Mucosa of descending colon (tissue), 3 donors: ENCODE measurements around the gene TRAF2. TPM values are rescaled to one million over a fixed set of nuclear protein-coding genes. Genes with fewer than 3 reads are reported as not detected.

Experiments used
- ATAC-seq: fragments of 200-7000 bp; cut with Tn5 transposase; one replicate; pipeline ENCODE4 v1.9.1; 2020; ENCODE audit warnings: mild to moderate bottlenecking, moderate library complexity
- DNase-seq, 3 donors: peaks; one replicate each; pipeline ENCODE4 v3.0.0-alpha.2; 2020
- H3K36me3 ChIP-seq: fragments of 200-600 bp; one replicate; pipeline ENCODE4 v1.8.0; 2021; ENCODE audit warnings: low read depth, mild to moderate bottlenecking
- H3K4me1 ChIP-seq: fragments of 200-600 bp; one replicate; pipeline ENCODE4 v1.8.0; 2021; ENCODE audit warnings: low read depth, mild to moderate bottlenecking
- H3K4me3 ChIP-seq: fragments of 200-600 bp; one replicate; pipeline ENCODE4 v1.8.0; 2021; ENCODE audit warnings: mild to moderate bottlenecking
- H3K9me3 ChIP-seq: fragments of 200-600 bp; one replicate; pipeline ENCODE4 v1.8.0; 2021; ENCODE audit warnings: mild to moderate bottlenecking
- CTCF ChIP-seq: fragments of 200-600 bp; IDR thresholded peaks from one replicate; pipeline ENCODE4 v1.8.0; 2022; ENCODE audit warnings: antibody characterized with exemption, mild to moderate bottlenecking
- intact Hi-C, 2 donors: fragments of 100-400 bp; cut with DNase I in 1 of 2; cut with micrococcal nuclease in 1 of 2; formaldehyde crosslinking; loops; one replicate each; pipeline versions ENCODE4 v1.11.0 to v1.11.1; 2022; cut with DNase I, micrococcal nuclease
- total RNA-seq, 3 donors: library from RNA; stranded (reverse); fragmentation: NEBNext Ultra II Directional in 2 of 3; extraction: Animal tissue kit (Norgen Biotek cat#: 25700) in 2 of 3; gene quantifications; one replicate each; pipeline versions ENCODE4 v1.2.1 to v1.2.4, GENCODE V29; 2021 to 2023
- donor health status: DM: no; HTN: no; CAD: no; lungs with moderate emphysema.
- donor health status: DM: no; HTN: no; CAD: no.
- donor health status: DM: no; HTN: yes; CAD: no.

TRAF2 gene
- total RNA-seq, 3 donors from 2014 or later = 19.6 to 28.2 (median 21.1) TPM

- DNase-seq = peak in 1 of 3 donors; percentile 63
- Histone ChIP-seq H3K4me3 (no peak overlapping the region), H3K4me1 (peaks cover 11% of the 10 kb centered on the region), H3K36me3 (peaks cover 20% of the 10 kb centered on the region), H3K9me3 (no peaks in the 10 kb centered on the region)
- no peak for TF ChIP-seq CTCF
- ATAC-seq = no peak
- intact Hi-C loops = no loop called here
Observed at GRCh38 chr9:136942112-136942880, 56.0 kb downstream of the TRAF2 start.

- Histone ChIP-seq H3K4me3 (no peak overlapping the region), H3K4me1 (peaks cover 15% of the 10 kb centered on the region), H3K9me3 (no peaks in the 10 kb centered on the region), H3K36me3 (peaks cover 20% of the 10 kb centered on the region)
- DNase-seq (peak in 1 of 3 donors; percentile 54), ATAC-seq (no peak)
- intact Hi-C loops = no loop called here
- TF ChIP-seq CTCF = no peak
Observed at GRCh38 chr9:136942881-136943230, 56.5 kb downstream of the TRAF2 start.

- Histone ChIP-seq H3K4me3 (peak overlapping the region; percentile 95), H3K4me1 (peaks cover 22% of the 10 kb centered on the region), H3K9me3 (no peaks in the 10 kb centered on the region), H3K36me3 (peaks cover 20% of the 10 kb centered on the region)
- DNase-seq (peak; percentile 55 to 80 (median 70)), ATAC-seq (peak; percentile 24)
- TF ChIP-seq CTCF = no peak
- intact Hi-C loops = no loop called here
Observed at GRCh38 chr9:136943291-136944211, 57.2 kb downstream of the TRAF2 start.

GRCh38 chr9:136944212-136944518 lies 57.8 kb downstream of the TRAF2 start:
- DNase-seq (no peak), ATAC-seq (peak; percentile 41)
- no peak for TF ChIP-seq CTCF
- intact Hi-C loops = no loop called here
- Histone ChIP-seq H3K4me1 (peaks cover 28% of the 10 kb centered on the region), H3K4me3 (peak overlapping the region; percentile 95), H3K36me3 (peaks cover 20% of the 10 kb centered on the region), H3K9me3 (no peaks in the 10 kb centered on the region)

GRCh38 chr9:136944519-136945332 lies 58.4 kb downstream of the TRAF2 start, which contains the start of the genes C8G and FBXW5:
C8G (plus strand) TSS chr9:136945243; CDS start chr9:136945321, 78 bp downstream.
FBXW5 (minus strand) TSS chr9:136944738; CDS start chr9:136944083, 655 bp downstream.
- ATAC-seq (peak; percentile 87), DNase-seq (peak; percentile 92 to 98 (median 97))
- intact Hi-C loops = no loop called here
- Histone ChIP-seq H3K36me3 (peaks cover 20% of the 10 kb centered on the region), H3K4me3 (peak within 1 kb of the TSS; percentile 95), H3K9me3 (no peaks in the 10 kb centered on the region), H3K4me1 (peaks cover 30% of the 10 kb centered on the region)
- TF ChIP-seq CTCF = peak; percentile 98
